Measurements from ENCODE around the gene SHISA7.

SHISA7 gene

GRCh38 chr19:55443045-55443823 lies at the start of gene SHISA7:
TSS of gene SHISA7 (minus strand) at chr19:55443300. CDS start at chr19:55442863, 437 bp downstream.
- no peaks in the 10 kb centered on the region for H3K36me3 ChIP-seq (ENCODE audit: control insufficient read depth, insufficient read depth, low read length)
- peak within 1 kb of the TSS; percentile 56 for H3K4me3 ChIP-seq (ENCODE audit: low read depth, low read length)
- H3K9ac ChIP-seq (ENCODE audit: low read length): no peak within 1 kb of the TSS
- H3K27me3 ChIP-seq (ENCODE audit: control insufficient read depth, insufficient read depth, low read length): peaks cover 99% of the 10 kb centered on the region
- no peak within 1 kb of the TSS for H3K27ac ChIP-seq (ENCODE audit: low read depth, low read length)
- peaks cover 7% of the 10 kb centered on the region for H3K4me1 ChIP-seq (ENCODE audit: control insufficient read depth, insufficient read depth, low read length)
- no peaks in the 10 kb centered on the region for H3K9me3 ChIP-seq (ENCODE audit: control insufficient read depth, insufficient read depth, low read depth, low read length)

GRCh38 chr19:55492362-55492944 lies 49.4 kb upstream of the SHISA7 start:
- Histone ChIP-seq H3K9me3 (ENCODE audit: control insufficient read depth, insufficient read depth, low read depth, low read length) (no peaks in the 10 kb centered on the region), H3K9ac (ENCODE audit: low read length) (no peak overlapping the region), H3K4me3 (ENCODE audit: low read depth, low read length) (no peak overlapping the region), H3K36me3 (ENCODE audit: control insufficient read depth, insufficient read depth, low read length) (no peaks in the 10 kb centered on the region), H3K27ac (ENCODE audit: low read depth, low read length) (no peak overlapping the region), H3K27me3 (ENCODE audit: control insufficient read depth, insufficient read depth, low read length) (peaks cover 6% of the 10 kb centered on the region; the same call in 1 of the 2 replicates), H3K4me1 (ENCODE audit: control insufficient read depth, insufficient read depth, low read length) (peaks cover 65% of the 10 kb centered on the region)

- H3K36me3 ChIP-seq (ENCODE audit: control insufficient read depth, insufficient read depth, low read length): no peaks in the 10 kb centered on the region
- peaks cover 6% of the 10 kb centered on the region; the same call in 1 of the 2 replicates for H3K27me3 ChIP-seq (ENCODE audit: control insufficient read depth, insufficient read depth, low read length)
- H3K27ac ChIP-seq (ENCODE audit: low read depth, low read length): no peak overlapping the region
- H3K9me3 ChIP-seq (ENCODE audit: control insufficient read depth, insufficient read depth, low read depth, low read length): no peaks in the 10 kb centered on the region
- H3K9ac ChIP-seq (ENCODE audit: low read length): no peak overlapping the region
- H3K4me1 ChIP-seq (ENCODE audit: control insufficient read depth, insufficient read depth, low read length): peaks cover 65% of the 10 kb centered on the region
- H3K4me3 ChIP-seq (ENCODE audit: low read depth, low read length): no peak overlapping the region
Observed at GRCh38 chr19:55491546-55492360, 48.7 kb upstream of the SHISA7 start.

GRCh38 chr19:55490478-55491432 lies 47.7 kb upstream of the SHISA7 start:
- Histone ChIP-seq H3K9ac (ENCODE audit: low read length) (no peak overlapping the region), H3K4me1 (ENCODE audit: control insufficient read depth, insufficient read depth, low read length) (peaks cover 64% of the 10 kb centered on the region), H3K27me3 (ENCODE audit: control insufficient read depth, insufficient read depth, low read length) (peaks cover 6% of the 10 kb centered on the region; the same call in 1 of the 2 replicates), H3K9me3 (ENCODE audit: control insufficient read depth, insufficient read depth, low read depth, low read length) (no peaks in the 10 kb centered on the region), H3K4me3 (ENCODE audit: low read depth, low read length) (no peak overlapping the region), H3K36me3 (ENCODE audit: control insufficient read depth, insufficient read depth, low read length) (peaks cover 3% of the 10 kb centered on the region; the same call in 1 of the 2 replicates), H3K27ac (ENCODE audit: low read depth, low read length) (no peak overlapping the region)

- H3K4me3 ChIP-seq (ENCODE audit: low read depth, low read length): no peak overlapping the region
- H3K27me3 ChIP-seq (ENCODE audit: control insufficient read depth, insufficient read depth, low read length): peaks cover 6% of the 10 kb centered on the region; the same call in 1 of the 2 replicates
- H3K9ac ChIP-seq (ENCODE audit: low read length): no peak overlapping the region
- peaks cover 3% of the 10 kb centered on the region; the same call in 1 of the 2 replicates for H3K36me3 ChIP-seq (ENCODE audit: control insufficient read depth, insufficient read depth, low read length)
- no peak overlapping the region for H3K27ac ChIP-seq (ENCODE audit: low read depth, low read length)
- peaks cover 61% of the 10 kb centered on the region for H3K4me1 ChIP-seq (ENCODE audit: control insufficient read depth, insufficient read depth, low read length)
- H3K9me3 ChIP-seq (ENCODE audit: control insufficient read depth, insufficient read depth, low read depth, low read length): no peaks in the 10 kb centered on the region
Observed at GRCh38 chr19:55489711-55490477, 46.8 kb upstream of the SHISA7 start.

- Histone ChIP-seq H3K4me1 (ENCODE audit: control insufficient read depth, insufficient read depth, low read length) (peaks cover 57% of the 10 kb centered on the region), H3K4me3 (ENCODE audit: low read depth, low read length) (peak overlapping the region; percentile 60; the same call in 1 of the 2 replicates), H3K9ac (ENCODE audit: low read length) (no peak overlapping the region), H3K27me3 (ENCODE audit: control insufficient read depth, insufficient read depth, low read length) (peaks cover 6% of the 10 kb centered on the region; the same call in 1 of the 2 replicates), H3K27ac (ENCODE audit: low read depth, low read length) (no peak overlapping the region), H3K36me3 (ENCODE audit: control insufficient read depth, insufficient read depth, low read length) (peaks cover 3% of the 10 kb centered on the region; the same call in 1 of the 2 replicates), H3K9me3 (ENCODE audit: control insufficient read depth, insufficient read depth, low read depth, low read length) (no peaks in the 10 kb centered on the region)
Observed at GRCh38 chr19:55488986-55489710, 46.0 kb upstream of the SHISA7 start.

GRCh38 chr19:55487924-55488687 lies 45.0 kb upstream of the SHISA7 start, which contains the start of gene SSC5D:
TSS of gene SSC5D (plus strand) at chr19:55488436. CDS start at chr19:55488590, 154 bp downstream.
- Histone ChIP-seq H3K27me3 (ENCODE audit: control insufficient read depth, insufficient read depth, low read length) (peaks cover 6% of the 10 kb centered on the region; the same call in 1 of the 2 replicates), H3K4me3 (ENCODE audit: low read depth, low read length) (peak within 1 kb of the TSS; percentile 60), H3K4me1 (ENCODE audit: control insufficient read depth, insufficient read depth, low read length) (peaks cover 55% of the 10 kb centered on the region)

GRCh38 chr19:55486971-55487923 lies 44.1 kb upstream of the SHISA7 start:
- H3K4me1 ChIP-seq (ENCODE audit: control insufficient read depth, insufficient read depth, low read length): peaks cover 55% of the 10 kb centered on the region
- H3K4me3 ChIP-seq (ENCODE audit: low read depth, low read length): peak overlapping the region; percentile 33; the same call in 1 of the 2 replicates
- peaks cover 11% of the 10 kb centered on the region for H3K36me3 ChIP-seq (ENCODE audit: control insufficient read depth, insufficient read depth, low read length)
- peak overlapping the region; percentile 47 for H3K9ac ChIP-seq (ENCODE audit: low read length)
- H3K27ac ChIP-seq (ENCODE audit: low read depth, low read length): peak overlapping the region; percentile 7; the same call in 1 of the 2 replicates
- H3K27me3 ChIP-seq (ENCODE audit: control insufficient read depth, insufficient read depth, low read length): peaks cover 6% of the 10 kb centered on the region; the same call in 1 of the 2 replicates
- H3K9me3 ChIP-seq (ENCODE audit: control insufficient read depth, insufficient read depth, low read depth, low read length): no peaks in the 10 kb centered on the region

More at GRCh38 chr19:55487924-55488687, 45.0 kb upstream of the SHISA7 start, which contains the start of gene SSC5D:
- peaks cover 4% of the 10 kb centered on the region for H3K36me3 ChIP-seq (ENCODE audit: control insufficient read depth, insufficient read depth, low read length)
- H3K9me3 ChIP-seq (ENCODE audit: control insufficient read depth, insufficient read depth, low read depth, low read length): no peaks in the 10 kb centered on the region
- H3K27ac ChIP-seq (ENCODE audit: low read depth, low read length): peak within 1 kb of the TSS; percentile 7; the same call in 1 of the 2 replicates
- H3K9ac ChIP-seq (ENCODE audit: low read length): peak within 1 kb of the TSS; percentile 65

Measured in HUES6 (cell line).